Kidney (tissue), 14 donors: ENCODE measurements around the gene NEU2. TPM values are rescaled to one million over a fixed set of nuclear protein-coding genes. Genes with fewer than 3 reads are reported as not detected.
A peak's percentile ranks its signal among the peaks of the same experiment; 100 is the strongest.

Experiments used
- DNase-seq, 5 donors: peaks; one replicate each; pipeline ENCODE4 v3.0.0-alpha.2; 2013 to 2020
- FAIRE-seq: peaks from 2 replicates; lab custom pipeline; 2012; peaks lifted over from hg19 to GRCh38; lab: Jason Lieb, UNC
- H3K27ac ChIP-seq, 2 donors: one replicate each; pipeline ENCODE4 v1.7.0; 2013; ENCODE audit warnings: low read depth in 2 of 2, low read length in 2 of 2, inconsistent platforms in 1 of 2
- H3K27me3 ChIP-seq: one replicate; pipeline ENCODE4 v1.7.1; 2013; ENCODE audit warnings: low read length, inconsistent platforms; ENCODE audit not compliant: control insufficient read depth, insufficient read depth
- H3K36me3 ChIP-seq, 3 donors: one replicate each; pipeline versions ENCODE4 v1.7.0 to v1.7.1; 2013; ENCODE audit warnings: low read length in 3 of 3, control low read depth in 1 of 3, inconsistent platforms in 1 of 3; ENCODE audit not compliant: insufficient read depth in 3 of 3, control insufficient read depth in 2 of 3
- H3K4me1 ChIP-seq, 3 donors: one replicate each; pipeline versions ENCODE4 v1.7.0 to v1.7.1; 2013; ENCODE audit warnings: low read length in 3 of 3, inconsistent platforms in 1 of 3, low read depth in 1 of 3; ENCODE audit not compliant: control insufficient read depth in 2 of 3, insufficient read depth in 2 of 3
- H3K4me3 ChIP-seq, 3 donors: one replicate each; pipeline versions ENCODE4 v1.7.0 to v1.8.1; 2013; ENCODE audit warnings: low read length in 3 of 3, control low read depth in 1 of 3, inconsistent platforms in 1 of 3
- H3K9ac ChIP-seq, 3 donors: one replicate each; pipeline versions ENCODE4 v1.7.0 to v1.7.1; 2013; ENCODE audit warnings: low read length in 3 of 3, control low read depth in 1 of 3, inconsistent platforms in 1 of 3
- H3K9me3 ChIP-seq, 3 donors: one replicate each; pipeline versions ENCODE4 v1.7.0 to v1.7.1; 2013; ENCODE audit warnings: low read length in 3 of 3, control low read depth in 1 of 3, inconsistent platforms in 1 of 3; ENCODE audit not compliant: control insufficient read depth in 2 of 3, insufficient read depth in 1 of 3
- CTCF ChIP-seq: IDR thresholded peaks from 3 replicates; pipeline ENCODE4 v1.5.1; 2012; ENCODE audit warnings: mild to moderate bottlenecking, moderate library complexity, borderline replicate concordance; ENCODE audit not compliant: insufficient read depth; ENCODE audit errors: extremely low read depth
- intact Hi-C: fragments of 100-400 bp; cut with DNase I; formaldehyde crosslinking; loops from one replicate; pipeline ENCODE4 v1.11.1; 2022
- polyA plus RNA-seq: library from polyadenylated mRNA; stranded (reverse); fragments of 350-450 nt; fragmentation: Illumina TruSeq; extraction: RNeasy Lipid Tissue Mini Kit (QIAGEN cat#74804); gene quantifications from one replicate; pipeline ENCODE4 v1.2.3, GENCODE V29; 2014; ENCODE audit warnings: low read depth, low replicate concordance; ENCODE audit not compliant: insufficient read depth
- total RNA-seq: library from RNA; stranded (reverse); fragmentation: NEBNext Ultra II Directional; extraction: Animal tissue kit (Norgen Biotek cat#: 25700); gene quantifications from one replicate; pipeline ENCODE4 v1.2.1, GENCODE V29; 2021
- donor health status: control.
- donor health status: control.
- donor health status: control.
- donor health status: control.
- donor health status: control.
- donor health status: DM: yes; HTN: yes; CAD: no.
- donor health status: Normal renal cell carcinoma (clear cell type).

NEU2 gene
- total and polyA plus RNA-seq, 2 donors from 2014 or later = not detected

- intact Hi-C loops = no loop called here
- no peak for DNase-seq
- peaks cover 0 to 16% (median 5%) of the 10 kb centered on the region in 3 donors for H3K4me1 ChIP-seq
- no peak for TF ChIP-seq CTCF
- no peaks in the 10 kb centered on the region for H3K36me3 ChIP-seq
- peak overlapping the region; percentile 26 to 85 for H3K27ac ChIP-seq
- no peaks in the 10 kb centered on the region for H3K27me3 ChIP-seq
- FAIRE-seq = no peak
- H3K9ac ChIP-seq = no peak overlapping the region
- H3K4me3 ChIP-seq = peak overlapping the region in 1 of 3 donors; percentile 63
- H3K9me3 ChIP-seq = no peaks in the 10 kb centered on the region
Observed at GRCh38 chr2:233011268-233011650, 21.2 kb upstream of the NEU2 start.

GRCh38 chr2:233011702-233012131 lies 20.8 kb upstream of the NEU2 start:
- H3K36me3 ChIP-seq = no peaks in the 10 kb centered on the region
- DNase-seq = peak in 1 of 5 donors; percentile 19
- peaks cover 0 to 16% (median 5%) of the 10 kb centered on the region in 3 donors for H3K4me1 ChIP-seq
- H3K4me3 ChIP-seq = peak overlapping the region in 2 of 3 donors; percentile 20 to 63
- FAIRE-seq = no peak
- no peaks in the 10 kb centered on the region for H3K9me3 ChIP-seq
- intact Hi-C loops = no loop called here
- peak overlapping the region in 1 of 3 donors; percentile 67 for H3K9ac ChIP-seq
- H3K27ac ChIP-seq = peak overlapping the region; percentile 26 to 85
- no peak for TF ChIP-seq CTCF
- H3K27me3 ChIP-seq = no peaks in the 10 kb centered on the region

- no peak for DNase-seq
- Histone ChIP-seq H3K27ac (peak overlapping the region; percentile 71 to 85), H3K27me3 (no peaks in the 10 kb centered on the region), H3K4me1 (peaks cover 0 to 16% (median 4%) of the 10 kb centered on the region in 3 donors), H3K9ac (peak overlapping the region in 1 of 3 donors; percentile 67), H3K4me3 (peak overlapping the region in 2 of 3 donors; percentile 56 to 63), H3K9me3 (no peaks in the 10 kb centered on the region), H3K36me3 (no peaks in the 10 kb centered on the region)
- FAIRE-seq = no peak
- no peak for TF ChIP-seq CTCF
- intact Hi-C loops = no loop called here
Observed at GRCh38 chr2:233012301-233012971, 20.0 kb upstream of the NEU2 start.
